ENCODE results near the gene ZNF253. TPM values are rescaled to one million over a fixed set of nuclear protein-coding genes. Genes with fewer than 3 reads are reported as not detected.

The ZNF253 gene
- total and polyA plus RNA-seq, 10 of the 15 experiments (the other 5 are each of a cell fraction or from before 2014, with no cell fraction given) = 2.6 to 8.9 (median 5.2) TPM

DNA sequence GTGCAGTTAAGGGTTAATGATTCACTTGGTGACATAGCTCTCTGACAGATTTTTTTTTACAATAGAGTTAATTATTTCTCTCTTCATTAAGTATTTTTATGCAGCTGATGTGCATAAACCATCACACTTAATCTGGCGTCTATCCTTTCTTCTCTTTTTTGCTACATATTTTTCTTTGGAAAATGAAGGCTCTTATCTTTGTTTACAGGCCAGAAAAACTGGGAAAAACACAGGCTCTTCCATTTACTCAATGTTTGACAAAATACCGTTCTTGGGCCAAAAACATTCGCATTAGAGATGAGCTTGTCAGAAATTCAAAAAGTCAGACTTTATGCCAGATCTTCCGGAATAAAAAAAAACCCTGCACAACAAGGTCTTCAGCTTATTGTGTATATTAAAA is 12.0 kb downstream of the ZNF253 start (continued):
- TF ChIP-seq CBX5 (IDR thresholded peaks at IDR 0.05; ENCODE audit: low read depth) (no peak), RB1 (IDR thresholded peaks at IDR 0.05; ENCODE audit: borderline replicate concordance) (no peak), EGR1 (IDR thresholded peaks at IDR 0.05; ENCODE audit: borderline replicate concordance in 1 of 2, low read depth in 2 of 2, low read length in 2 of 2) (no peak)

DNA sequence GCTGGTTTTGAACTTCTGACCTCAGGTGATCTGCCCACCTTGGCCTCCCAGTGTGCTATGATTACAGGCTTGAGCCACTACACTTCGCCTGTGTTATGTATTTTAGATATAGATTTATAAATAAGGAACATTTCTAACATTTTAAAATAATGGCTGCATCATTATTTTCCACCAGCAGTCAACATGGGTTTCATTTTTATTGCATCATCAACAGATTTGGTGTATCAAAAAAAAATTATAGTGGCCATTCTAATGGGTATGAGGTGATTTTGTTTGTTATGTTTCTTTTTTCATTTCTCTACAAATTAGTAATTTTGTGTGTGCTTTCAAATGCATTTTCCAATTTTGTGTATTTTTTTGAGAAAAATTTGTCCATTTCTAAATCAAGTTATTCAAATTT is 18.9 kb downstream of the ZNF253 start:
- H3K9ac ChIP-seq (ENCODE audit: control insufficient read depth, insufficient read depth, low read length) = no peak overlapping the region
- H3K4me2 ChIP-seq (ENCODE audit: control insufficient read depth, insufficient read depth) = no peak overlapping the region
- H3K9me3 ChIP-seq (replicated peaks; ENCODE audit: control insufficient read depth, insufficient read depth, low read length) = peaks cover 23% of the 10 kb centered on the region
- no peak overlapping the region for H3K4me3 ChIP-seq
- no peak overlapping the region for H3K27ac ChIP-seq (ENCODE audit: control insufficient read depth, insufficient read depth)
- POLR2A ChIA-PET = no interaction called here
- RAD21 ChIA-PET (ENCODE audit: unreplicated experiment) = no interaction called here
- CTCF ChIA-PET = no interaction called here
- H3K36me3 ChIP-seq (ENCODE audit: control insufficient read depth in 2 of 2, insufficient read depth in 2 of 2, low read length in 1 of 2) = peaks cover 0 to 5% of the 10 kb centered on the region in 2 experiments; a peak in 1 of 4 replicates
- SMC1A ChIA-PET (ENCODE audit: uncharacterized antibody, unreplicated experiment) = no interaction called here
- no peaks in the 10 kb centered on the region for H3K79me2 ChIP-seq (ENCODE audit: control insufficient read depth, insufficient read depth, low read length)
- ATAC-seq (no peak), FAIRE-seq (no peak), DNase-seq (ENCODE audit: low read depth, low spot score) (no peak)
- no peaks in the 10 kb centered on the region for H4K20me1 ChIP-seq (ENCODE audit: control insufficient read depth, insufficient read depth)
- intact Hi-C loops (cut with micrococcal nuclease; ENCODE audit: unreplicated experiment) = no loop called here
- no peaks in the 10 kb centered on the region for H3K27me3 ChIP-seq (replicated peaks in 1 of 2; ENCODE audit: control insufficient read depth in 2 of 2, insufficient read depth in 2 of 2, low read length in 1 of 2)
- no TSS peak for BruUV-seq (replicated peaks)
- 100% methylated on average over 1 of the region's 1 CpG for WGBS (ENCODE audit: insufficient coverage, insufficient replicate concordance, low lambda C conversion rate, missing lambda C conversion rate)
- in situ Hi-C loops (cut with MboI) = no loop called here
- H2AFZ ChIP-seq (ENCODE audit: control insufficient read depth, low read depth, low read length) = no peak overlapping the region
- no peaks in the 10 kb centered on the region for H3K4me1 ChIP-seq (ENCODE audit: control insufficient read depth, insufficient read depth, low read length)
- TF ChIP-seq RCOR1 (conservative IDR thresholded peaks at IDR 0.05; ENCODE audit: low read depth, low read length) (no peak), ATF7 (IDR thresholded peaks at IDR 0.05; ENCODE audit: low read depth) (no peak), NR2C2 (IDR thresholded peaks at IDR 0.05; ENCODE audit: borderline replicate concordance, control insufficient read depth, insufficient read length, low read depth) (no peak), BACH1 (IDR thresholded peaks at IDR 0.05; ENCODE audit: borderline replicate concordance) (no peak), IKZF1 (conservative IDR thresholded peaks at IDR 0.05) (no peak), BMI1 (IDR thresholded peaks at IDR 0.05; ENCODE audit: borderline replicate concordance) (no peak), TBL1XR1 (IDR thresholded peaks at IDR 0.05; ENCODE audit: low read depth, low read length) (no peak), KLF5 (IDR thresholded peaks at IDR 0.05; ENCODE audit: partially characterized antibody) (no peak), ZSCAN29 (IDR thresholded peaks at IDR 0.05) (no peak), PAX5 (IDR thresholded peaks at IDR 0.05; ENCODE audit: borderline replicate concordance, low read depth, low read length) (no peak), CHD4 (IDR thresholded peaks at IDR 0.05) (no peak), SREBF2 (IDR thresholded peaks at IDR 0.05; ENCODE audit: low read length) (no peak), MXI1 (IDR thresholded peaks at IDR 0.05; ENCODE audit: low read depth, low read length) (no peak)
- TF ChIP-seq, protein P1, sequence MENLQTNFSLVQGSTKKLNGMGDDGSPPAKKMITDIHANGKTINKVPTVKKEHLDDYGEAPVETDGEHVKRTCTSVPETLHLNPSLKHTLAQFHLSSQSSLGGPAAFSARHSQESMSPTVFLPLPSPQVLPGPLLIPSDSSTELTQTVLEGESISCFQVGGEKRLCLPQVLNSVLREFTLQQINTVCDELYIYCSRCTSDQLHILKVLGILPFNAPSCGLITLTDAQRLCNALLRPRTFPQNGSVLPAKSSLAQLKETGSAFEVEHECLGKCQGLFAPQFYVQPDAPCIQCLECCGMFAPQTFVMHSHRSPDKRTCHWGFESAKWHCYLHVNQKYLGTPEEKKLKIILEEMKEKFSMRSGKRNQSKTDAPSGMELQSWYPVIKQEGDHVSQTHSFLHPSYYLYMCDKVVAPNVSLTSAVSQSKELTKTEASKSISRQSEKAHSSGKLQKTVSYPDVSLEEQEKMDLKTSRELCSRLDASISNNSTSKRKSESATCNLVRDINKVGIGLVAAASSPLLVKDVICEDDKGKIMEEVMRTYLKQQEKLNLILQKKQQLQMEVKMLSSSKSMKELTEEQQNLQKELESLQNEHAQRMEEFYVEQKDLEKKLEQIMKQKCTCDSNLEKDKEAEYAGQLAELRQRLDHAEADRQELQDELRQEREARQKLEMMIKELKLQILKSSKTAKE (IDR thresholded peaks at IDR 0.05; ENCODE audit: low read depth, poor library complexity, severe bottlenecking) = no peak
- TF ChIP-seq, protein P2, sequence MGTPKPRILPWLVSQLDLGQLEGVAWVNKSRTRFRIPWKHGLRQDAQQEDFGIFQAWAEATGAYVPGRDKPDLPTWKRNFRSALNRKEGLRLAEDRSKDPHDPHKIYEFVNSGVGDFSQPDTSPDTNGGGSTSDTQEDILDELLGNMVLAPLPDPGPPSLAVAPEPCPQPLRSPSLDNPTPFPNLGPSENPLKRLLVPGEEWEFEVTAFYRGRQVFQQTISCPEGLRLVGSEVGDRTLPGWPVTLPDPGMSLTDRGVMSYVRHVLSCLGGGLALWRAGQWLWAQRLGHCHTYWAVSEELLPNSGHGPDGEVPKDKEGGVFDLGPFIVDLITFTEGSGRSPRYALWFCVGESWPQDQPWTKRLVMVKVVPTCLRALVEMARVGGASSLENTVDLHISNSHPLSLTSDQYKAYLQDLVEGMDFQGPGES (IDR thresholded peaks at IDR 0.05) = no peak
- TF ChIP-seq, protein P3, sequence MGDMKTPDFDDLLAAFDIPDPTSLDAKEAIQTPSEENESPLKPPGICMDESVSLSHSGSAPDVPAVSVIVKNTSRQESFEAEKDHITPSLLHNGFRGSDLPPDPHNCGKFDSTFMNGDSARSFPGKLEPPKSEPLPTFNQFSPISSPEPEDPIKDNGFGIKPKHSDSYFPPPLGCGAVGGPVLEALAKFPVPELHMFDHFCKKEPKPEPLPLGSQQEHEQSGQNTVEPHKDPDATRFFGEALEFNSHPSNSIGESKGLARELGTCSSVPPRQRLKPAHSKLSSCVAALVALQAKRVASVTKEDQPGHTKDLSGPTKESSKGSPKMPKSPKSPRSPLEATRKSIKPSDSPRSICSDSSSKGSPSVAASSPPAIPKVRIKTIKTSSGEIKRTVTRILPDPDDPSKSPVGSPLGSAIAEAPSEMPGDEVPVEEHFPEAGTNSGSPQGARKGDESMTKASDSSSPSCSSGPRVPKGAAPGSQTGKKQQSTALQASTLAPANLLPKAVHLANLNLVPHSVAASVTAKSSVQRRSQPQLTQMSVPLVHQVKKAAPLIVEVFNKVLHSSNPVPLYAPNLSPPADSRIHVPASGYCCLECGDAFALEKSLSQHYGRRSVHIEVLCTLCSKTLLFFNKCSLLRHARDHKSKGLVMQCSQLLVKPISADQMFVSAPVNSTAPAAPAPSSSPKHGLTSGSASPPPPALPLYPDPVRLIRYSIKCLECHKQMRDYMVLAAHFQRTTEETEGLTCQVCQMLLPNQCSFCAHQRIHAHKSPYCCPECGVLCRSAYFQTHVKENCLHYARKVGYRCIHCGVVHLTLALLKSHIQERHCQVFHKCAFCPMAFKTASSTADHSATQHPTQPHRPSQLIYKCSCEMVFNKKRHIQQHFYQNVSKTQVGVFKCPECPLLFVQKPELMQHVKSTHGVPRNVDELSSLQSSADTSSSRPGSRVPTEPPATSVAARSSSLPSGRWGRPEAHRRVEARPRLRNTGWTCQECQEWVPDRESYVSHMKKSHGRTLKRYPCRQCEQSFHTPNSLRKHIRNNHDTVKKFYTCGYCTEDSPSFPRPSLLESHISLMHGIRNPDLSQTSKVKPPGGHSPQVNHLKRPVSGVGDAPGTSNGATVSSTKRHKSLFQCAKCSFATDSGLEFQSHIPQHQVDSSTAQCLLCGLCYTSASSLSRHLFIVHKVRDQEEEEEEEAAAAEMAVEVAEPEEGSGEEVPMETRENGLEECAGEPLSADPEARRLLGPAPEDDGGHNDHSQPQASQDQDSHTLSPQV (IDR thresholded peaks at IDR 0.05) = no peak
